Amniotic epithelial cell (primary cell): ENCODE results near the gene GRPR.
A peak's percentile ranks its signal among the peaks of the same experiment; 100 is the strongest.
"Not testable (repeated sequence)": the region's sequence is repeated elsewhere in the genome, so short reads cannot be mapped to it uniquely, and the experiment has no call there.

Experiments
- DNase-seq: peaks from one replicate; pipeline ENCODE4 v3.0.0-alpha.2; 2010; ENCODE audit warnings: low read depth

GRPR gene

GRCh38 chrX:16137416-16138107 is 14.2 kb downstream of the GRPR start:
- no peak for DNase-seq

- DNase-seq, result no peak
Measured at GRCh38 chrX:16138108-16138427, 14.7 kb downstream of the GRPR start.

GRCh38 chrX:16140448-16140847 is 17.1 kb downstream of the GRPR start:
- DNase-seq, result no peak

GRCh38 chrX:16140983-16141382 is 17.6 kb downstream of the GRPR start:
- no peak for DNase-seq

- no peak for DNase-seq
Measured at GRCh38 chrX:16141422-16142245, 18.3 kb downstream of the GRPR start.

GRCh38 chrX:16142246-16142558 is 18.8 kb downstream of the GRPR start:
- DNase-seq, result no peak

GRCh38 chrX:16143968-16144367 is 20.6 kb downstream of the GRPR start:
- peak; percentile 11 for DNase-seq

GRCh38 chrX:16144420-16144819 is 21.1 kb downstream of the GRPR start:
- no peak for DNase-seq

- not testable (repeated sequence) for DNase-seq
Measured at GRCh38 chrX:16145093-16145492, 21.7 kb downstream of the GRPR start.

GRCh38 chrX:16145656-16146055 is 22.3 kb downstream of the GRPR start:
- no peak for DNase-seq

GRCh38 chrX:16148896-16149295 is 25.5 kb downstream of the GRPR start:
- peak; percentile 8 for DNase-seq

GRCh38 chrX:16155581-16156096 is 32.3 kb downstream of the GRPR start:
- DNase-seq, result no peak

GRCh38 chrX:16156692-16157331 is 33.4 kb downstream of the GRPR start:
- DNase-seq, result no peak

GRCh38 chrX:16160729-16161128 is 37.4 kb downstream of the GRPR start:
- peak; percentile 63 for DNase-seq

- not testable (repeated sequence) for DNase-seq
Measured at GRCh38 chrX:16161173-16161572, 37.8 kb downstream of the GRPR start.

GRCh38 chrX:16162391-16162790 is 39.0 kb downstream of the GRPR start:
- DNase-seq, result no peak

- DNase-seq, result no peak
Measured at GRCh38 chrX:16164748-16165147, 41.4 kb downstream of the GRPR start.

GRCh38 chrX:16167181-16167580 is 43.8 kb downstream of the GRPR start, which contains the start of gene MAGEB17:
Gene MAGEB17 (plus strand): TSS chrX:16167481. CDS start chrX:16170383, 2,902 bp downstream.
- no peak for DNase-seq

GRCh38 chrX:16171039-16171438 is 47.7 kb downstream of the GRPR start:
- DNase-seq, result no peak

GRCh38 chrX:16171944-16172343 is 48.6 kb downstream of the GRPR start:
- no peak for DNase-seq

GRCh38 chrX:16172391-16172790 is 49.0 kb downstream of the GRPR start:
- DNase-seq, result no peak

GRCh38 chrX:16175329-16176061 is 52.1 kb downstream of the GRPR start:
- no peak for DNase-seq
